AG09309 (cell line): ENCODE data around the gene ERCC8.

Source experiments
- DNase-seq: peaks from one replicate; pipeline ENCODE4 v3.0.0-alpha.2; 2010; ENCODE audit warnings: low read depth
- H3K4me3 ChIP-seq: 2 replicates; pipeline ENCODE4 v1.5.1; 2011; ENCODE audit warnings: mild to moderate bottlenecking, low read depth, low read length, moderate library complexity; ENCODE audit not compliant: control insufficient read depth
- TF ChIP-seq, protein P1 (sequence below): IDR thresholded peaks from 2 replicates; pipeline ENCODE4 v1.5.1; 2011; ENCODE audit warnings: mild to moderate bottlenecking, low read depth, low read length, inconsistent platforms; ENCODE audit not compliant: insufficient read depth, control insufficient read depth; ENCODE audit errors: missing control alignments

ERCC8 gene

GRCh38 chr5:60978968-60979367 is 34.1 kb upstream of the ERCC8 start:
- H3K4me3 ChIP-seq, result no peak overlapping the region
- TF ChIP-seq, protein P1, sequence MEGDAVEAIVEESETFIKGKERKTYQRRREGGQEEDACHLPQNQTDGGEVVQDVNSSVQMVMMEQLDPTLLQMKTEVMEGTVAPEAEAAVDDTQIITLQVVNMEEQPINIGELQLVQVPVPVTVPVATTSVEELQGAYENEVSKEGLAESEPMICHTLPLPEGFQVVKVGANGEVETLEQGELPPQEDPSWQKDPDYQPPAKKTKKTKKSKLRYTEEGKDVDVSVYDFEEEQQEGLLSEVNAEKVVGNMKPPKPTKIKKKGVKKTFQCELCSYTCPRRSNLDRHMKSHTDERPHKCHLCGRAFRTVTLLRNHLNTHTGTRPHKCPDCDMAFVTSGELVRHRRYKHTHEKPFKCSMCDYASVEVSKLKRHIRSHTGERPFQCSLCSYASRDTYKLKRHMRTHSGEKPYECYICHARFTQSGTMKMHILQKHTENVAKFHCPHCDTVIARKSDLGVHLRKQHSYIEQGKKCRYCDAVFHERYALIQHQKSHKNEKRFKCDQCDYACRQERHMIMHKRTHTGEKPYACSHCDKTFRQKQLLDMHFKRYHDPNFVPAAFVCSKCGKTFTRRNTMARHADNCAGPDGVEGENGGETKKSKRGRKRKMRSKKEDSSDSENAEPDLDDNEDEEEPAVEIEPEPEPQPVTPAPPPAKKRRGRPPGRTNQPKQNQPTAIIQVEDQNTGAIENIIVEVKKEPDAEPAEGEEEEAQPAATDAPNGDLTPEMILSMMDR, result no peak
- DNase-seq, result no peak

DNA sequence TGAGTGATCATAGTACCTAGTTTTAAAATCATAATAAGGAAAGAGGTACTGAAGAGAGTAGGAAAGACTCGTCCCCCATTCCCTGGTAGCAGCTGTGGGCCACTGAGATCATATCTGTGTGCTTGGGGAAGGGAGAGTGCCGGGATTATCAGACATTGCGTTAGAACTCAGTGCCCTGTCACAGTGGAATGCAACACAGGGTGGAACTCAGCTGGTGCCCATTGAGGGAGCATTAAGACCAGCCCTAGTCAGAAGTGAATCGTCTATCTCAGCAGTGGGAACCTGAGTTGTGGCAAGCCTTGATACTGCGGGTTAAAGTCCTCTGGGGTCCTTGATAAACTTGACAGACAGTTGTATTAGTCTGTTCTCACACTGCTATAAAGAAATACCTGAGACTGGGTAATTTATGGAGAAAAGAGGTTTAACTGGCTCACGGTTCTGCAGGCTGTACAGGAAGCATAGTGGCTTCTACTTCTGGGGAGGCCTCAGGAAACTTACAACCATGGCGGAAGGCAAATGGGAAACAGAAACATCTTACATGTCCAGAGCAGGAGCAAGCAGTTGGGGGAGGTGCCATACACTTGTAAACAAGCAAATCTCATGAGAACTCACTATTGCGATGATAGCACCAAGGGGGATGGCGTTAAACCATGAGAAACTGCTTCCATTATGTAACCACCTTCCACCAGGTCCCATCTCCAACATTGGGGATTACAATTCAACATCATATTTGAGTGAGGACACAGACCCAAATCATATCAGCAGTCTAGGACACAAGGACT is 33.3 kb upstream of the ERCC8 start:
- no peak overlapping the region for H3K4me3 ChIP-seq
- DNase-seq, result no peak
- TF ChIP-seq, protein P1, result no peak

- DNase-seq, result no peak
- TF ChIP-seq, protein P1, result no peak
- H3K4me3 ChIP-seq, result no peak overlapping the region
Measured at GRCh38 chr5:60972231-60972630, 27.4 kb upstream of the ERCC8 start.

DNA sequence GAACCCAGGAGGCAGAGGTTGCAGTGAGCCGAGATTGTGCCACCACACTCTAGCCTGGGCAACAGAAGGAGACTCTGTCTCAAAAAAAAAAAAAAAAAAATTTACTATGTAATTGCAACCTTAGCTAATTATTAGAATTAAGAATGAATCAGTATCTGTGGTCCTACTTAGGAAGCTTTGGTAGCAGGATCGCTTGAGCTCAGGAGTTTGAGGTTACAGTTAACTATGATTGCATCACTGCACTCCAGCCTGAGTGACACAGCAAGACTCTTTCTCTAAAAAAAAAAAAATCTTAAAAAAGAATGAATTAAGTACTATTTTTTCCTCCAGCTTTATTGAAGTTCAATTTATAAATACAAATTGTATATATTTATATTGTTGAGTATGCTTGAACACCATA is 16.8 kb upstream of the ERCC8 start:
- TF ChIP-seq, protein P1, result no peak
- peak; percentile 27 for DNase-seq
- H3K4me3 ChIP-seq, result no peak overlapping the region

GRCh38 chr5:60960591-60960990 is 15.7 kb upstream of the ERCC8 start:
- H3K4me3 ChIP-seq, result no peak overlapping the region
- TF ChIP-seq, protein P1, result peak; percentile 58
- DNase-seq, result no peak

DNA sequence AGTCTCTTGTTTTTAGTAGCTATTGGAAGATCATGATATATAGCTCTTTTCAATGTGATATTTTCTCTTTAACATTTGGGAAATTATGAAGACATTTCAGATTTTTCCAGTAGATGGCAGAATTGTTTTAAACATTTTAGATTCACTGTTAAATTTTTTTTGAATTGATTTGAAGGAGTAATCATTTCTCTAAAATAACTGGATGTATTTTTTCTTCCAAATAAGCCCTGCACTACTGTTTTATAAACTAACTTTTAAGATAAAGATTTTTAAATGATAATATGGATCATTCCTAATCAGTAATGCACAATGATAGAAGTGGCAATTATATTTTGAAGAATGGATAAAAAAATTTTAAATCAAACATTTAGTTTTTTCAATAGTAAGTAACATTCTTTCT is 14.3 kb upstream of the ERCC8 start:
- H3K4me3 ChIP-seq, result no peak overlapping the region
- DNase-seq, result no peak
- TF ChIP-seq, protein P1, result no peak

- TF ChIP-seq, protein P1, result no peak
Measured at GRCh38 chr5:60958712-60959111, 13.8 kb upstream of the ERCC8 start.

More at GRCh38 chr5:60958712-60959111, 13.8 kb upstream of the ERCC8 start:
- no peak overlapping the region for H3K4me3 ChIP-seq
- DNase-seq, result no peak
